GM18519 (cell line): ENCODE measurements around the gene YLPM1.

ENCODE experiments used
- ATAC-seq: cut with Tn5 transposase; IDR thresholded peaks from one replicate; pipeline ENCODE4 v1.9.1; 2021; ENCODE audit warnings: mild to moderate bottlenecking, moderate library complexity; ENCODE audit not compliant: unreplicated experiment, low FRiP score

Gene YLPM1

GRCh38 chr14:74840603-74841030 is 77.5 kb downstream of the YLPM1 start:
- ATAC-seq = no peak

- ATAC-seq = peak; percentile 69
These were observed 78.4 kb downstream of the YLPM1 start for GRCh38 chr14:74841230-74842207.

DNA sequence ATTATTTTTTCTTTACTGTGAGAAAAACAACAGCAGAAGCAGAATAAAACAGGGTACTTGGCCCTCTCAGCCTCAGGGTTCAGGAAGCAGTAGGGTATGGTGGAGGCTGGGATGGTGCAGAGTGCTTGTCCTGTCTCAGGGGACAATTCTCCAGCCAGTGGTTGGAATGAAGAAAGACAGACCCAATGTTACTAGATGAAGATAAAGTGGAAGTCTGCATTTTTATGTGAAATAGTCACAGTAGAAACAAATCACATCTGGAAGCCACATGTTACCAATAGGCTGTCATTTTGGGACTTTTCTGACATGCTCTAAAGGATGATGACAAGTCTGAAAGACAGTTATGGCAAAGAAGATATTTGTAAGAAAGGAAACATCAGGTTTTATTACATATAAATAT is 80.5 kb downstream of the YLPM1 start:
- no peak for ATAC-seq

DNA sequence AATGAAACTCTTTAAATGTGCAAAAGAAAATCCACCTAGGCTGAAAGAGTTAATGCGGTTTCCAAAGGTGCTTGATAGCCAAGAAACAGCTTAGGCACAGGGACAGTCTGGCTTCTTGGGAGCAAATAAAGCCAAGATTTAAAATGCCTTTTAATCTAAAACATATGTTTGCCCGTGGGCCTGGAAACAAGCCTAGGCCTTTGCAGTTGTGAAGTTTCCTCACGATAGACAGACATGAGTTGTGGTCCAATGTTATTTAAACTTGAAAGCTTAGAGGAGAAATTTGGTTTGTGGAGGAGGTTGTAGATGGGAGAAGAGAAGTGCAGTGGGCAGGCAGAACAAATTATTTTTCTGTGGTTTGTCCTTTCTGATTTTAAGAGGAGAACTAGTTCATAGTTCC is 83.1 kb downstream of the YLPM1 start:
- no peak for ATAC-seq

GRCh38 chr14:74846968-74847665 is 84.0 kb downstream of the YLPM1 start:
- ATAC-seq = no peak

DNA sequence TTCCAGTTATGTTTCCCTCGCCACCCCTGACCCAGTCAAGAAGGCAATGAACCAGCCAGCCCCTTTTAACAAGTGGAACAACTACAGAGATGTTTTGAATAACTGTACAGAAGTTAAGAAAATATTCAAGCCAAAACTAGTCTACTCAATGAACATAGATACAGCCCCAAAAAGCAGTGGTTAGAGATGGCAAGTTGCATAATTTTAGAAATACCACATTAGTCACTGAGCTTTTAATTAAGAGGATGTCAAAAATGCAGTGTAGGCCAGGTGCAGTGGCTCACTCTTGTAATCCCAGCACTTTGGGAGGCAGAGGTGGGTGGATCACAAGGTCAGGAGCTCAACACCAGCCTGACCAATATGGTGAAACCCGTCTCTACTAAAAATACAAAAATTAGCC is 85.7 kb downstream of the YLPM1 start:
- ATAC-seq = no peak

GRCh38 chr14:74852922-74853530 is 89.9 kb downstream of the YLPM1 start:
- ATAC-seq = no peak

- ATAC-seq = no peak
These were observed 90.5 kb downstream of the YLPM1 start for GRCh38 chr14:74853581-74853980.

DNA sequence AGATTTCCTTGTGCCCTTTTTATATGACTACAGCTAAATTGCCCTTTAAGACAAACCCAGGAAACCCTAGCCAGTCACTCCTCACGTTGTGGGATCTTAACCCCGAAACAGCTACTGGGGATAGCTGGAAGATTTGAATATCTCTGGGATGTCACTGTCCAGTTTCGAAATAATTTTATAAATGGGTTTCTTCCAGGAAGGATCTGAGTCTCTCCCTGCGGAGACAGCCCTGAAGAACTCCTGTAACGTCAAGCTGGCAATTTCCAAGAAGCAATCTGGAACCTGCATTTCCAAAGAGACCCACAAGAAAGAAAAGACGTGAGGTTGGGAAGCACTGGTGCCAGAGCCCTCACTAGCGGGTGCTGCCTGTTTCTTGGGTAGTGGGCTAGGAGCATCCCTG is 91.9 kb downstream of the YLPM1 start:
- ATAC-seq = no peak

- no peak for ATAC-seq
These were observed 92.8 kb downstream of the YLPM1 start for GRCh38 chr14:74855945-74856344.

DNA sequence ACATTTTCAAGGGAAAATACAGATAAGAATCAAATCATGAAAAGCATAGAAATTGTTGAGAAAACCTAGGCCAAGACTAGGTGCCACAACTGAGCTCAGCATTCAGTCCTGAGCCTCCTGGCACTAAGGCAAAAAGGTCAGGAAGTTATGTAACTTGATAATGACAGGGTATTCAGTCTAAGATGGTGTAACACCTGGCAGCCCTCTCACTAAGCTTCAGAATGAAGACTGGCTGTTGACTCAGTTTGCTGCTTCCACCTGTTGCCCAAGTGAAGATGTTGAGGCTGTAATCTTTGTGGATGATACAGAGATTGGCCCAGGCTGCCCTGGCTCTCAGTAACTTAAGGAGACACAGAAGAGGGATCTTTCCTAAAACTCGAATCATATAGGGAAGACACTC is 93.2 kb downstream of the YLPM1 start:
- no peak for ATAC-seq

DNA sequence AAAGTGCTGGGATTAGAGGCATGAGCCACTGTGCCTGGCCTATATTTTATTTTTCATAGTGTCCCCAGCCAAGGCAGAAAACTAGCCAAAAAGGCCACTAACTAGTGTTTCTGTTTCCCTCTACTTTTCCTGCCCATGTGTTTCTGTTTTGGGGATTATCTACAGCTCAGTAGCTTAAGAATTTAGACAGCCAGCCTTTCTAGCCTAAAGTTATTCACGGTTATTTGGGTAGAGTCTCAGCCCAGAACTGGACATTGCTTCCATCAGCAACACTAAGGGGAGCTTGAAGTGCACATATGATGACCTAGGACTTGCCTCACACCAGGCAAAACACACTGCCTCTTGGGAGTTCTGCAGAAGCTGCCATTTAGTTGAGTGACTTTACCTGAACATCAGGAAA is 94.9 kb downstream of the YLPM1 start:
- no peak for ATAC-seq

- ATAC-seq = no peak
These were observed 96.8 kb downstream of the YLPM1 start for GRCh38 chr14:74859757-74860552.

GRCh38 chr14:74860899-74861733 is 98.0 kb downstream of the YLPM1 start:
- ATAC-seq = no peak

- no peak for ATAC-seq
These were observed 98.6 kb downstream of the YLPM1 start for GRCh38 chr14:74861734-74862090.

GRCh38 chr14:74863274-74863673 is 100.2 kb downstream of the YLPM1 start:
- ATAC-seq = no peak

DNA sequence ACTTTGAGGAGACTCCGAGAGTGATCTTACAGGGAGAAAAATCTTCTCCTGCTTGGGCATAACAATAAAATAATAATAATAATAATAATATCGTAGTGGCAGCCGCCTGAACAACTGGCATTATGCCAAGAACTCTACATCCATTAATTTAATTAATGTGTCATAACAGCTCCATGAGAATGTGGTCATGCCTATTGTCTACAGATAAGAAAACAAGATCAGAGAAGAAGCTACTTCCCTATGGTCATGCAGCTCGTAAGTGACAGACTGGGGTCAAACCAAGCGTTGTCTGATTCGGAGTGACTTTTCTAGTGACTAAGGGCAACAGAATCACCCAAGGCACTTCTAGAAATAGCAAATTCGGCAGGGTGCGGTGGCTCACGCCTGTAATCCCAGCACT is 101.1 kb downstream of the YLPM1 start:
- no peak for ATAC-seq

DNA sequence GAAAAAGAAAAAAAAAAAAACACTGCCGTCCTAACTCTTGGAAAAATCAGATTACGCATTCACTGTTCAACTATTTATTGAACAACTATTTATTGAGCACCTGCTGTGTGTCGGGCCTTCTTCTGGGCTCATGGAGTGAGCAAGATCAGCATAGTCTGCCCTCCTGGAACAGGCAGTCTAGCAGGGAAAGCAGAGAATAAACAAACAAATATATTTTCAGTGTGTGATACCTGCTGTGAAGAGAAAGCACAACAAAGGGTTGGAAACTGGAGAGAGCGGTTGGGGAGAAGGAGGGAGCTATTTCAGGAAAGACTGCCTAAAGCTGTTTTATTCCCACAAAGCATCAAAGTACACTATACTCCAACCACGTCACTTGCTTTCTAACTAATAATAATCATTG is 102.0 kb downstream of the YLPM1 start:
- no peak for ATAC-seq

GRCh38 chr14:74866708-74867389 is 103.7 kb downstream of the YLPM1 start:
- no peak for ATAC-seq
